Activated T-helper 17 cell treated with anti-CD3 and anti-CD28 coated beads, Interleukin-2, amount 50 U/mL, for 72 hours (primary cell): Measurements from ENCODE around the gene ENO3. TPM values are rescaled to one million over a fixed set of nuclear protein-coding genes. Genes with fewer than 3 reads are reported as not detected.
A peak's percentile ranks its signal among the peaks of the same experiment; 100 is the strongest.
"Not testable (repeated sequence)": the region's sequence is repeated elsewhere in the genome, so short reads cannot be mapped to it uniquely, and the experiment has no call there.

ENCODE experiments used
- ATAC-seq: fragments of 150-1000 bp; cut with Tn5 transposase; replicated peaks from 2 replicates; pipeline ENCODE4 v1.10.0; 2021; ENCODE audit warnings: mild to moderate bottlenecking, moderate library complexity
- H3K27ac Mint-ChIP-seq: one replicate; pipeline ENCODE4 v1.8.0; 2022; ENCODE audit warnings: mixed read lengths
- H3K27me3 Mint-ChIP-seq: one replicate; pipeline ENCODE4 v1.8.0; 2022; ENCODE audit warnings: mixed read lengths
- H3K36me3 Mint-ChIP-seq: one replicate; pipeline ENCODE4 v1.8.0; 2022; ENCODE audit warnings: low read depth, mild to moderate bottlenecking, mixed read lengths
- H3K4me1 Mint-ChIP-seq: one replicate; pipeline ENCODE4 v1.8.0; 2022; ENCODE audit warnings: mixed read lengths
- H3K4me3 Mint-ChIP-seq: one replicate; pipeline ENCODE4 v1.8.0; 2022; ENCODE audit warnings: mild to moderate bottlenecking, mixed read lengths
- H3K9me3 Mint-ChIP-seq: one replicate; pipeline ENCODE4 v1.8.0; 2022; ENCODE audit warnings: mixed read lengths
- total RNA-seq, 2 donors: library from RNA; stranded (reverse); gene quantifications; one replicate each; pipeline ENCODE4 v1.2.3, GENCODE V29; 2022

ENO3 gene
- 10 to 100 TPM; 27.4 to 30.3 TPM for total RNA-seq

- H3K4me3 Mint-ChIP-seq: peak within 1 kb of the TSS; percentile 88
Observed at GRCh38 chr17:4950746-4951204, at the start of gene ENO3. ENO3 (plus strand) TSS chr17:4951119; CDS start chr17:4951830, 711 bp downstream.

GRCh38 chr17:4901648-4902344 lies 49.1 kb upstream of the ENO3 start:
- Mint-ChIP-seq H3K27me3 (no peaks in the 10 kb centered on the region), H3K27ac (no peak overlapping the region), H3K4me3 (peak overlapping the region; percentile 66), H3K9me3 (no peaks in the 10 kb centered on the region), H3K36me3 (peaks cover 9% of the 10 kb centered on the region), H3K4me1 (peaks cover 20% of the 10 kb centered on the region)
- no peak for ATAC-seq

More at GRCh38 chr17:4950746-4951204, at the start of gene ENO3:
- peaks cover 10% of the 10 kb centered on the region for H3K4me1 Mint-ChIP-seq
- H3K27ac Mint-ChIP-seq: peak within 1 kb of the TSS; percentile 90
- no peaks in the 10 kb centered on the region for H3K9me3 Mint-ChIP-seq
- ATAC-seq: no peak
- H3K36me3 Mint-ChIP-seq: peaks cover 26% of the 10 kb centered on the region
- no peaks in the 10 kb centered on the region for H3K27me3 Mint-ChIP-seq

- Mint-ChIP-seq H3K4me3 (peak overlapping the region; percentile 66), H3K36me3 (peaks cover 9% of the 10 kb centered on the region), H3K27ac (peak overlapping the region; percentile 62), H3K9me3 (no peaks in the 10 kb centered on the region), H3K27me3 (no peaks in the 10 kb centered on the region), H3K4me1 (peaks cover 20% of the 10 kb centered on the region)
- ATAC-seq: no peak
Observed at GRCh38 chr17:4902540-4902939, 48.4 kb upstream of the ENO3 start.

GRCh38 chr17:4903051-4903818 lies 47.7 kb upstream of the ENO3 start, which contains the start of gene CHRNE:
CHRNE (minus strand) TSS chr17:4903098; CDS start chr17:4903063, 35 bp downstream.
- peak; percentile 77 for ATAC-seq
- Mint-ChIP-seq H3K4me1 (peaks cover 18% of the 10 kb centered on the region), H3K4me3 (peak within 1 kb of the TSS; percentile 66), H3K9me3 (no peaks in the 10 kb centered on the region), H3K27ac (peak within 1 kb of the TSS; percentile 62), H3K27me3 (no peaks in the 10 kb centered on the region), H3K36me3 (peaks cover 9% of the 10 kb centered on the region)

GRCh38 chr17:4906642-4907041 lies 44.3 kb upstream of the ENO3 start:
- not testable (repeated sequence) for H3K4me3 Mint-ChIP-seq, H3K27ac Mint-ChIP-seq, H3K36me3 Mint-ChIP-seq, ATAC-seq, H3K27me3 Mint-ChIP-seq, H3K9me3 Mint-ChIP-seq
- H3K4me1 Mint-ChIP-seq: peaks cover 14% of the 10 kb centered on the region

GRCh38 chr17:4908301-4908700 lies 42.6 kb upstream of the ENO3 start:
- Mint-ChIP-seq H3K27me3 (no peaks in the 10 kb centered on the region), H3K4me1 (peaks cover 6% of the 10 kb centered on the region), H3K27ac (no peak overlapping the region), H3K36me3 (no peaks in the 10 kb centered on the region), H3K9me3 (no peaks in the 10 kb centered on the region), H3K4me3 (no peak overlapping the region)
- ATAC-seq: no peak

GRCh38 chr17:4908711-4909496 lies 42.0 kb upstream of the ENO3 start:
- peak; percentile 98 for ATAC-seq
- Mint-ChIP-seq H3K4me1 (no peaks in the 10 kb centered on the region), H3K4me3 (no peak overlapping the region), H3K36me3 (no peaks in the 10 kb centered on the region), H3K27me3 (no peaks in the 10 kb centered on the region), H3K27ac (no peak overlapping the region), H3K9me3 (no peaks in the 10 kb centered on the region)

GRCh38 chr17:4913994-4914393 lies 36.9 kb upstream of the ENO3 start:
- Mint-ChIP-seq H3K36me3 (no peaks in the 10 kb centered on the region), H3K4me3 (no peak overlapping the region), H3K4me1 (no peaks in the 10 kb centered on the region), H3K27me3 (no peaks in the 10 kb centered on the region), H3K27ac (no peak overlapping the region), H3K9me3 (no peaks in the 10 kb centered on the region)
- ATAC-seq: no peak

GRCh38 chr17:4914551-4914950 lies 36.4 kb upstream of the ENO3 start:
- not testable (repeated sequence) for H3K4me3 Mint-ChIP-seq, H3K9me3 Mint-ChIP-seq, H3K4me1 Mint-ChIP-seq, ATAC-seq, H3K27me3 Mint-ChIP-seq, H3K27ac Mint-ChIP-seq, H3K36me3 Mint-ChIP-seq

GRCh38 chr17:4919511-4920047 lies 31.3 kb upstream of the ENO3 start:
- ATAC-seq: no peak
- H3K27me3 Mint-ChIP-seq: no peaks in the 10 kb centered on the region
- no peaks in the 10 kb centered on the region for H3K9me3 Mint-ChIP-seq
- H3K4me1 Mint-ChIP-seq: peaks cover 4% of the 10 kb centered on the region
- no peaks in the 10 kb centered on the region for H3K36me3 Mint-ChIP-seq
- no peak overlapping the region for H3K27ac Mint-ChIP-seq
- no peak overlapping the region for H3K4me3 Mint-ChIP-seq

GRCh38 chr17:4920351-4921048 lies 30.4 kb upstream of the ENO3 start:
- H3K4me3 Mint-ChIP-seq: no peak overlapping the region

GRCh38 chr17:4921320-4921719 lies 29.6 kb upstream of the ENO3 start:
- no peak overlapping the region for H3K4me3 Mint-ChIP-seq
- ATAC-seq: no peak
- no peak overlapping the region for H3K27ac Mint-ChIP-seq
- peaks cover 4% of the 10 kb centered on the region for H3K4me1 Mint-ChIP-seq
- H3K9me3 Mint-ChIP-seq: no peaks in the 10 kb centered on the region
- H3K36me3 Mint-ChIP-seq: no peaks in the 10 kb centered on the region
- no peaks in the 10 kb centered on the region for H3K27me3 Mint-ChIP-seq

More at GRCh38 chr17:4920351-4921048, 30.4 kb upstream of the ENO3 start:
- Mint-ChIP-seq H3K36me3 (no peaks in the 10 kb centered on the region), H3K4me1 (peaks cover 4% of the 10 kb centered on the region), H3K27ac (no peak overlapping the region), H3K9me3 (no peaks in the 10 kb centered on the region), H3K27me3 (no peaks in the 10 kb centered on the region)
- no peak for ATAC-seq

- H3K4me1 Mint-ChIP-seq, H3K9me3 Mint-ChIP-seq, H3K27ac Mint-ChIP-seq, H3K27me3 Mint-ChIP-seq: not testable (repeated sequence)
- Mint-ChIP-seq H3K4me3 (peak overlapping the region; percentile 15), H3K36me3 (peaks cover 18% of the 10 kb centered on the region)
- peak; percentile 63 for ATAC-seq
Observed at GRCh38 chr17:4926577-4927335, 24.2 kb upstream of the ENO3 start.
